ENCODE measurements around the gene TM2D1. TPM values are rescaled to one million over a fixed set of nuclear protein-coding genes. Genes with fewer than 3 reads are reported as not detected.

TM2D1 gene
- total RNA-seq, 4 donors from 2014 or later: 55.7 to 84.4 (median 69.9) TPM

DNA sequence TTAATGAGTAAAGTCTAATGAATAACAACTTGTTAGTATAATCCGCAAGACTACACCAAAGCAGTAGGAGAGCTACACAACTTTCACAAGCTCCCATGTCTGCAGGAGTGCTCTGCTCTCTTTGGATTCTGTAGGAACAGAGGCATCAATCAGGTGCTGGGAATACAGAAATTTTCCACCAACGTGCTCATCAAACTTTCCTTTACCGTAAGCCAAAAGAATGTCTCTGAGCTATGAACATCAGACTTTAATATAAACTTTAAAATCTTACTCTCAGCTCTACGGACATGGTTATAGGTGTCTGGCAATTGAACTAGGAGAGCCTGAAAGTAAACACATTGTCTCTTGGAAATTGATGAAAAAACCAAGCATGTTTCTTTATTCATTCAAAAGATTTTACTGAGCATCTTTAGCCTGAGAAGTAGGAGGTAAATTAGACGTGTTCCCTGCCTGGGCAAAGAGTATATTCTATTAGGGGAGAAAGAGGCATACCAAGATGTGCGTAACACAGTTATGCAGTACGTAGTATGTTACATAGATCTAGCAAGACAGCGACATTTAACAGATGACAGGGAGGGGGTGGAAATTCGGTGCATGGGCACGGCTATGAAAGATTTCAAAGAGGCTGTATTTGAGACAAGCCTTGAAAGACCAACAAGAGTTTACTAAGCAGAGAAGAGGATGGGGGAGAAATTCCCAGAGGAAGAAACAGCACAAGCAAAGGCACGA lies 85.2 kb downstream of the TM2D1 start:
- 93 to 94% methylated on average over 11 of the region's 11 CpGs for WGBS, 2 donors
- no peaks in the 10 kb centered on the region for H3K36me3 ChIP-seq

DNA sequence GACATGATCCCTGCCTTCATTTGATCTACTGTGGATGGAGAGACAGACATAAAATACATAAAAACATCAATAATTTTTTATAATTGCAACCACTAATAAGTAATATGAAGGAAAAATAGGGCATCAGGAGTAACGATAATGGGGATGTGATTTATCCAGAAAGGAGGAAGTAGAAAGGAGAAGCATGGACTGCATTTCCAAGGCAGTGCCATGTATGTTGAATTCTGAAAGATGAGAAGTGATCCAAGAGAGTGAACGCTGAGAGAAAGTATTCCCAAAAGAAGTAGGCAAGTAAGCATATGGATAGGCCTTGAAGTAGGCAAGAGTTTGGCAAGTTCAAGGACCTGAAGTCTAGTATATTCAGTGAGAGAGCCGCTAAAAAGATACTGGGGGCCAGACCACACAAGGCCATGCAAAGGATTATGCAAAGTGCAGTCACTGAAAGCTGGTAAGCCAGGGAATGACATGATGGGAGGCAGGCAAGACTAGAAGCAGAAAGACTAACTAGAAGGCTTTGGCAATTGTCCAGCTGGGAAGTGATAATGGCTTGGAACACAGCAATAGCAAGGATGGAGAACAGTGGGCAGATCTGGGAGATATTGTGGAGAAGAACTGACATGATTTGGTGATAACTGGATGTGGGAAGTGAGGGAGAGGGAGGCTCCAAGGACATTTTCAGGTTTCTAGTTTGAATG lies 85.9 kb downstream of the TM2D1 start:
- Histone ChIP-seq H3K4me1 (peaks cover 0 to 6% of the 10 kb centered on the region in 2 donors), H3K36me3 (no peaks in the 10 kb centered on the region), H3K4me3 (replicated peaks in 1 of 3) (no peak overlapping the region), H3K27me3 (no peaks in the 10 kb centered on the region), H3K27ac (peak overlapping the region in 2 of 3 donors; percentile 13 to 39), H3K9me3 (no peaks in the 10 kb centered on the region)
- TF ChIP-seq, protein P1, sequence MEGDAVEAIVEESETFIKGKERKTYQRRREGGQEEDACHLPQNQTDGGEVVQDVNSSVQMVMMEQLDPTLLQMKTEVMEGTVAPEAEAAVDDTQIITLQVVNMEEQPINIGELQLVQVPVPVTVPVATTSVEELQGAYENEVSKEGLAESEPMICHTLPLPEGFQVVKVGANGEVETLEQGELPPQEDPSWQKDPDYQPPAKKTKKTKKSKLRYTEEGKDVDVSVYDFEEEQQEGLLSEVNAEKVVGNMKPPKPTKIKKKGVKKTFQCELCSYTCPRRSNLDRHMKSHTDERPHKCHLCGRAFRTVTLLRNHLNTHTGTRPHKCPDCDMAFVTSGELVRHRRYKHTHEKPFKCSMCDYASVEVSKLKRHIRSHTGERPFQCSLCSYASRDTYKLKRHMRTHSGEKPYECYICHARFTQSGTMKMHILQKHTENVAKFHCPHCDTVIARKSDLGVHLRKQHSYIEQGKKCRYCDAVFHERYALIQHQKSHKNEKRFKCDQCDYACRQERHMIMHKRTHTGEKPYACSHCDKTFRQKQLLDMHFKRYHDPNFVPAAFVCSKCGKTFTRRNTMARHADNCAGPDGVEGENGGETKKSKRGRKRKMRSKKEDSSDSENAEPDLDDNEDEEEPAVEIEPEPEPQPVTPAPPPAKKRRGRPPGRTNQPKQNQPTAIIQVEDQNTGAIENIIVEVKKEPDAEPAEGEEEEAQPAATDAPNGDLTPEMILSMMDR (IDR thresholded peaks at IDR 0.05): no peak
- TF ChIP-seq POLR2A (IDR thresholded peaks at IDR 0.05): no peak
- DNase-seq: no peak
- WGBS, 2 donors: 71 to 75% methylated on average over 3 of the region's 3 CpGs
- intact Hi-C loops (cut with DNase I): no loop called here

More for the DNA sequence above, 85.2 kb downstream of the TM2D1 start:
- TF ChIP-seq, protein P1 (IDR thresholded peaks at IDR 0.05): no peak
- TF ChIP-seq POLR2A (IDR thresholded peaks at IDR 0.05): no peak
- intact Hi-C loops (cut with DNase I): no loop called here
- H3K9me3 ChIP-seq: no peaks in the 10 kb centered on the region
- no peak overlapping the region for H3K4me3 ChIP-seq (replicated peaks in 1 of 3)
- H3K27ac ChIP-seq: no peak overlapping the region
- DNase-seq: no peak
- H3K4me1 ChIP-seq: peaks cover 0 to 6% of the 10 kb centered on the region in 2 donors
- no peaks in the 10 kb centered on the region for H3K27me3 ChIP-seq

DNA sequence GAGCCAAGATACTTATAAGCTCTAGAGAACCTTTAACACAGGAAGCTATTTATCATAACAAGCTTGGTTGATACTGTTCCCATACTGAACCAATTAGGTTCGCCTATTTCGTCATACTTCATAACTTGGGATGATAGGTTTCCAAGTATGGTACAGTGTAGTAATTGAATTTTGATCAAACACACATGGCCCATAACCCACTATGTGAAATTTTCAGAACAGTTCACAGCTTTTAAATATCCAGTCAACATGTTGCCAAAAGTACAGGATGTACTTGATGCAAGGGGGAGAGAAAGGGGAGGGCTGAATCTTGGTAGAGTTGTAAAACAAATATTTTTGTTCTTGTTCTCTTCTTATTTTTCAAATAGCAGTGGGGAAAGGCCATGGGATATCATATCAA lies 86.6 kb downstream of the TM2D1 start:
- no peaks in the 10 kb centered on the region for H3K36me3 ChIP-seq
- DNase-seq: no peak
- no peak overlapping the region for H3K4me3 ChIP-seq (replicated peaks in 1 of 3)
- no peak overlapping the region for H3K27ac ChIP-seq
- peaks cover 0 to 6% of the 10 kb centered on the region in 2 donors for H3K4me1 ChIP-seq
- intact Hi-C loops (cut with DNase I): no loop called here
- H3K9me3 ChIP-seq: no peaks in the 10 kb centered on the region
- WGBS, 2 donors: 86 to 90% methylated on average over 2 of the region's 2 CpGs
- no peaks in the 10 kb centered on the region for H3K27me3 ChIP-seq
- TF ChIP-seq POLR2A (IDR thresholded peaks at IDR 0.05): no peak
- TF ChIP-seq, protein P1 (IDR thresholded peaks at IDR 0.05): no peak

DNA sequence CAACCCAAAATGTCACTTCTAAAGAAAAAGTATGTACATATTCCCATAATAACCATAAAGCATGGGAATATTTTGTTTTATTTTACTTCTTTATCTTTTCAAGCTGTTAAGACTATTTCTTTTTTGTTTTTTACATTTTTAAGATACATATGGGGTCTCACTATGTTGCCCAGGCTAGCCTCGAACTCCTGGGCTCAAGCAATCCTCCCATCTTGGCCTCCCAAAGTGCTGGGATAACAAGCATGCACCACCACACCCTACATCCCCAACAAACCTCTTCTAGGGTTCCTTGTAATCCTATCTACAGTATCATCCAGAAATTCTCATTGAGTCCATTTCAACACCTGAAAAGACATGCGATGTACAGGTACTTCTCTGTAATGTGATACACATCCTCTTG lies 87.5 kb downstream of the TM2D1 start:
- Histone ChIP-seq H3K27ac (no peak overlapping the region), H3K4me3 (replicated peaks in 1 of 3) (no peak overlapping the region), H3K9me3 (no peaks in the 10 kb centered on the region), H3K4me1 (peaks cover 0 to 6% of the 10 kb centered on the region in 2 donors), H3K27me3 (no peaks in the 10 kb centered on the region), H3K36me3 (no peaks in the 10 kb centered on the region)
- no peak for DNase-seq
- 93 to 94% methylated on average over 2 of the region's 2 CpGs for WGBS, 2 donors
- intact Hi-C loops (cut with DNase I): no loop called here
- TF ChIP-seq, protein P1 (IDR thresholded peaks at IDR 0.05): no peak
- TF ChIP-seq POLR2A (IDR thresholded peaks at IDR 0.05): no peak

DNA sequence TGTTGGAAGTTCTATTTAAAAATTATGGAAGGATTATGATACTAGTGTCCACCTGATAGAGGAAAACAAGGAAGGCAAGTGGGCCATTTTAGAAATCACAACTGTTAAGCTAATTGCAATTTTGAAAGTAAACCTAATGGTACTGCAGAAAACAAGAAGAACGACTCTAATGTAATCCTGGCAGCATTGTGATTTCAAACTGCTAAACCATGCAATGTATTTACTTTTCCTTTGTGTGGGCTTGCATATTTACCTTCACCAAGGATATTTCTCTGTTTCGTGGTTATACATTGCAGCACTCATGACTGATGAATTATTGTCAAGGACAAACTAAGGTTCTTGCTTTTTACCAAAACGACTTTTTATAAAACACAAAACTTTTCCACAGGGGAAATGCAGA lies 88.1 kb downstream of the TM2D1 start:
- TF ChIP-seq, protein P1 (IDR thresholded peaks at IDR 0.05): no peak
- no peak for TF ChIP-seq POLR2A (IDR thresholded peaks at IDR 0.05)
- H3K4me1 ChIP-seq: peaks cover 0 to 4% of the 10 kb centered on the region in 2 donors
- no peak overlapping the region for H3K4me3 ChIP-seq (replicated peaks in 1 of 3)
- 58 to 62% methylated on average over 3 of the region's 3 CpGs for WGBS, 2 donors
- intact Hi-C loops (cut with DNase I): no loop called here
- no peaks in the 10 kb centered on the region for H3K27me3 ChIP-seq
- H3K9me3 ChIP-seq: no peaks in the 10 kb centered on the region
- H3K36me3 ChIP-seq: no peaks in the 10 kb centered on the region
- DNase-seq: no peak
- H3K27ac ChIP-seq: no peak overlapping the region
